Hepatocyte (in vitro differentiated cells): ENCODE results near the gene RIPOR1. TPM values are rescaled to one million over a fixed set of nuclear protein-coding genes. Genes with fewer than 3 reads are reported as not detected.
"Not testable (repeated sequence)": the region's sequence is repeated elsewhere in the genome, so short reads cannot be mapped to it uniquely, and the experiment has no call there.

Source experiments
- DNase-seq: peaks from one replicate; pipeline ENCODE4 v3.0.0-alpha.2; 2016; ENCODE audit warnings: low spot score
- H2AFZ ChIP-seq: fragments of 200-600 bp; sonication (generic); 2 replicates; pipeline ENCODE4 v1.6.0; 2016; ENCODE audit warnings: antibody characterized with exemption, mild to moderate bottlenecking
- H3K27ac ChIP-seq: fragments of 200-600 bp; sonication (generic); 2 replicates; pipeline ENCODE4 v1.5.1; 2016; ENCODE audit warnings: mild to moderate bottlenecking
- H3K27me3 ChIP-seq: fragments of 200-600 bp; sonication (generic); 2 replicates; pipeline ENCODE4 v1.6.1; 2016
- H3K36me3 ChIP-seq: fragments of 200-600 bp; sonication (generic); replicated peaks from 2 replicates; pipeline ENCODE4 v1.5.1; 2016; ENCODE audit warnings: low read depth; ENCODE audit not compliant: insufficient read depth
- H3K4me1 ChIP-seq: fragments of 200-600 bp; sonication (generic); 2 replicates; pipeline ENCODE4 v1.5.1; 2016; ENCODE audit warnings: mild to moderate bottlenecking, moderate library complexity; ENCODE audit not compliant: insufficient read depth
- H3K4me2 ChIP-seq: fragments of 200-600 bp; sonication (generic); 2 replicates; pipeline ENCODE4 v1.6.0; 2016
- H3K4me3 ChIP-seq: fragments of 200-600 bp; sonication (generic); 2 replicates; pipeline ENCODE4 v1.5.1; 2016; ENCODE audit warnings: mild to moderate bottlenecking
- H3K79me2 ChIP-seq: fragments of 200-600 bp; sonication (generic); 2 replicates; pipeline ENCODE4 v1.6.0; 2017; ENCODE audit warnings: mild to moderate bottlenecking
- H3K9me2 ChIP-seq: fragments of 200-600 bp; sonication (generic); replicated peaks from 2 replicates; pipeline ENCODE4 v1.6.0; 2017; ENCODE audit warnings: mild to moderate bottlenecking; ENCODE audit not compliant: insufficient read depth
- H3K9me3 ChIP-seq: fragments of 200-600 bp; sonication (generic); 2 replicates; pipeline ENCODE4 v1.5.1; 2016; ENCODE audit warnings: low read depth, mild to moderate bottlenecking
- H4K20me1 ChIP-seq: fragments of 200-600 bp; sonication (generic); 2 replicates; pipeline ENCODE4 v1.6.0; 2016; ENCODE audit warnings: mild to moderate bottlenecking; ENCODE audit not compliant: insufficient read depth, poor library complexity, severe bottlenecking
- EZH2 ChIP-seq: fragments of 200-600 bp; sonication (generic); IDR thresholded peaks from 2 replicates; pipeline ENCODE4 v1.6.1; 2016; ENCODE audit warnings: antibody characterized with exemption, mild to moderate bottlenecking, borderline replicate concordance
- EZH2phosphoT487 ChIP-seq: fragments of 200-600 bp; sonication (generic); IDR thresholded peaks from one replicate; pipeline ENCODE4 v1.6.1; 2018; ENCODE audit warnings: antibody characterized with exemption, mild to moderate bottlenecking, low read depth, moderate library complexity; ENCODE audit not compliant: unreplicated experiment, severe bottlenecking
- WGBS: methylation state at CpG from one replicate; pipeline ENCODE4 v1.1.6; 2016; ENCODE audit warnings: low lambda C conversion rate; ENCODE audit errors: missing lambda C conversion rate; 5-methylcytosine and 5-hydroxymethylcytosine counted together
- polyA plus RNA-seq: library from polyadenylated mRNA; unstranded; fragments of >200 nt; fragmentation: Nextera tagmentation; extraction: Ambion mirVana; gene quantifications from 2 replicates; pipeline ENCODE4 v1.2.1, GENCODE V29; 2016
- total RNA-seq: library from RNA; depleted of rRNA; stranded (reverse); fragments of >200 nt; gene quantifications from 2 replicates; pipeline ENCODE4 v1.2.3, GENCODE V29; 2014
- TF ChIP-seq, protein P1 (sequence below): fragments of 200-600 bp; sonication (generic); IDR thresholded peaks from 2 replicates; pipeline ENCODE4 v1.5.1; 2016; ENCODE audit warnings: antibody characterized with exemption, mild to moderate bottlenecking; ENCODE audit not compliant: poor library complexity

The RIPOR1 gene
- total and polyA plus RNA-seq, 2 experiments from 2014 or later, result 12.5 to 38.3 TPM

DNA sequence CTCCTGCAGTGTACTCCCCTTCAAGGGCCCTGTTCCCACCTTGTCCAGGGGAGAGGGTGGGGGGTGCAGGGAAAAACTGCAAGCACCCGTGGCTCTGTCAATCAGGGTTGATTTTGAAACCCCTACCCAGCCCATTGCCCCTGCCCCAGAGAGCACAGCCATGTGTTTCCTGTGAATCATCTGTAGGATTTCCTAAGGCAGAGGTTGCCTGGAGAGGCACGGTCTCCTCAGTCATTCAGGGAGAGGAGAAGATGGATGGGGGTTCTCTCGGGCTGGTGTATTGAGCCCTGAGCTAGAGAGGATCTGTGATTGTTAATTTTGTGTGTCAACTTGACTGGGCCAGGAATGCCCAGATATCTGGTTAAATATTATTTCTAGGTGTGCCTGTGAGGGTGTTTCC is 41.8 kb upstream of the RIPOR1 start:
- no peak for DNase-seq
- H3K4me3 ChIP-seq, result no peak overlapping the region
- no peaks in the 10 kb centered on the region for H4K20me1 ChIP-seq
- H3K9me3 ChIP-seq, result no peaks in the 10 kb centered on the region
- H3K79me2 ChIP-seq, result peaks cover 5% of the 10 kb centered on the region
- H2AFZ ChIP-seq, result no peak overlapping the region
- no peak overlapping the region for H3K27ac ChIP-seq
- no peak overlapping the region for H3K4me2 ChIP-seq
- no peaks in the 10 kb centered on the region for H3K9me2 ChIP-seq
- H3K27me3 ChIP-seq, result no peaks in the 10 kb centered on the region
- H3K36me3 ChIP-seq, result no peaks in the 10 kb centered on the region
- peaks cover 14% of the 10 kb centered on the region for H3K4me1 ChIP-seq
- TF ChIP-seq EZH2 (no peak), EZH2phosphoT487 (no peak)
- TF ChIP-seq, protein P1, sequence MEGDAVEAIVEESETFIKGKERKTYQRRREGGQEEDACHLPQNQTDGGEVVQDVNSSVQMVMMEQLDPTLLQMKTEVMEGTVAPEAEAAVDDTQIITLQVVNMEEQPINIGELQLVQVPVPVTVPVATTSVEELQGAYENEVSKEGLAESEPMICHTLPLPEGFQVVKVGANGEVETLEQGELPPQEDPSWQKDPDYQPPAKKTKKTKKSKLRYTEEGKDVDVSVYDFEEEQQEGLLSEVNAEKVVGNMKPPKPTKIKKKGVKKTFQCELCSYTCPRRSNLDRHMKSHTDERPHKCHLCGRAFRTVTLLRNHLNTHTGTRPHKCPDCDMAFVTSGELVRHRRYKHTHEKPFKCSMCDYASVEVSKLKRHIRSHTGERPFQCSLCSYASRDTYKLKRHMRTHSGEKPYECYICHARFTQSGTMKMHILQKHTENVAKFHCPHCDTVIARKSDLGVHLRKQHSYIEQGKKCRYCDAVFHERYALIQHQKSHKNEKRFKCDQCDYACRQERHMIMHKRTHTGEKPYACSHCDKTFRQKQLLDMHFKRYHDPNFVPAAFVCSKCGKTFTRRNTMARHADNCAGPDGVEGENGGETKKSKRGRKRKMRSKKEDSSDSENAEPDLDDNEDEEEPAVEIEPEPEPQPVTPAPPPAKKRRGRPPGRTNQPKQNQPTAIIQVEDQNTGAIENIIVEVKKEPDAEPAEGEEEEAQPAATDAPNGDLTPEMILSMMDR, result no peak
- WGBS, result 73% methylated on average over 3 of the region's 3 CpGs

DNA sequence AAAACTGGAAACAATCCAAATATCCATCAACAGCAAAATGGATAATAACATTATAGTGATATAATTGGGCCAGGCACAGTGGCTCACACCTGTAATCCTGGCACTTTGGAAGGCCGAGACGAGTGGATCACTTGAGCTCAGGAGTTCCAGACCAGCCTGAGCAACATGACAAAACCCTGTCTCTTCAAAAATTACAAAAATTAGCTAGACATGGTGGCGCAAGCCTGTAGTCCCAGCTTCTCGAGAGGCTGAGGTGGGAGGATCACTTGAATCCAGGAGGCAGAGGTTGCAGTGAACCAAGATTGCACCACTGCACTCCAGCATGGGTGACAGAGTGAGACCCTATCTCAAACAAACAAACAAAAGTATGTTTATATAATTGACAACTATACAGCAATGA is 41.1 kb upstream of the RIPOR1 start:
- H3K36me3 ChIP-seq, H3K4me1 ChIP-seq, H2AFZ ChIP-seq, H3K79me2 ChIP-seq, H3K9me3 ChIP-seq, H3K27ac ChIP-seq, H3K4me2 ChIP-seq, H3K4me3 ChIP-seq, DNase-seq, H3K27me3 ChIP-seq, H3K9me2 ChIP-seq, H4K20me1 ChIP-seq: not testable (repeated sequence)
- WGBS, result 94% methylated on average over 4 of the region's 4 CpGs

DNA sequence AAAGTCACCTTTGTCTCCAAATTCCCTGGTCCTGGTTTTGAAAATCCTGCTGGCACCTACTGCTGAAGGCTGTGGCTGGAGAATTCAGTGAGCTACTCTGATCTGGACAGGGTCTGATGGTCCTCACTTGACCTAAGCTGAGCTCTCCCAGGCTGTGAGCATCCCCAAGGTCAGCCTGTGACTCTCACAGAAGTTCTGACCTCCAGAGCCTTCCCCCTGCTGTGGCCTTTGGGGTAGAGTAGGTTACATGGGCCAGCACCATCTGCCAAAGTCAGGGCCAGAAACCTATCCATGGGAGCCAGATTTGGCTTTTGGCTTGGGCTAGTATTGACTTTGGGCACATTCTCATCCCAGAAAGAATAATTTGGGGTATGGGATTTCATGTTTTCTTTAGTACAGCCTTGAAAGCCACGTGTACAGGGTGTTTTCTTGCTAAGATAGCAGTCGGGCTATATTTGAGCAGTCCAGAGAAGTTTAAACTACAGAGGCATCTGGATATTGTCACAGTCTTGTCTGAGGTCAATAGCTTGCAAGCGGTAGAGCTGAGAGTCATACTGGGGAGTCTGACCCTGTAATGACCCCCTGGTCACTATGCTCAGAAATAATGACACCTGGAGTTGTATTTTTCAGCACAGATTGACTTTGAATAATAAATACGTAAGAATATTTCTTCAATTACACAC is 39.1 kb upstream of the RIPOR1 start:
- no peaks in the 10 kb centered on the region for H4K20me1 ChIP-seq
- H3K27ac ChIP-seq, result peak overlapping the region; percentile 86
- peak overlapping the region; percentile 66 for H3K4me2 ChIP-seq
- TF ChIP-seq EZH2 (no peak), EZH2phosphoT487 (no peak)
- TF ChIP-seq, protein P1, result no peak
- 50% methylated on average over 4 of the region's 4 CpGs for WGBS
- no peaks in the 10 kb centered on the region for H3K36me3 ChIP-seq
- H3K27me3 ChIP-seq, result no peaks in the 10 kb centered on the region
- no peak for DNase-seq
- peaks cover 10% of the 10 kb centered on the region for H3K4me1 ChIP-seq
- H3K9me3 ChIP-seq, result no peaks in the 10 kb centered on the region
- no peaks in the 10 kb centered on the region for H3K79me2 ChIP-seq
- no peak overlapping the region for H2AFZ ChIP-seq
- no peak overlapping the region for H3K4me3 ChIP-seq
- no peaks in the 10 kb centered on the region for H3K9me2 ChIP-seq

DNA sequence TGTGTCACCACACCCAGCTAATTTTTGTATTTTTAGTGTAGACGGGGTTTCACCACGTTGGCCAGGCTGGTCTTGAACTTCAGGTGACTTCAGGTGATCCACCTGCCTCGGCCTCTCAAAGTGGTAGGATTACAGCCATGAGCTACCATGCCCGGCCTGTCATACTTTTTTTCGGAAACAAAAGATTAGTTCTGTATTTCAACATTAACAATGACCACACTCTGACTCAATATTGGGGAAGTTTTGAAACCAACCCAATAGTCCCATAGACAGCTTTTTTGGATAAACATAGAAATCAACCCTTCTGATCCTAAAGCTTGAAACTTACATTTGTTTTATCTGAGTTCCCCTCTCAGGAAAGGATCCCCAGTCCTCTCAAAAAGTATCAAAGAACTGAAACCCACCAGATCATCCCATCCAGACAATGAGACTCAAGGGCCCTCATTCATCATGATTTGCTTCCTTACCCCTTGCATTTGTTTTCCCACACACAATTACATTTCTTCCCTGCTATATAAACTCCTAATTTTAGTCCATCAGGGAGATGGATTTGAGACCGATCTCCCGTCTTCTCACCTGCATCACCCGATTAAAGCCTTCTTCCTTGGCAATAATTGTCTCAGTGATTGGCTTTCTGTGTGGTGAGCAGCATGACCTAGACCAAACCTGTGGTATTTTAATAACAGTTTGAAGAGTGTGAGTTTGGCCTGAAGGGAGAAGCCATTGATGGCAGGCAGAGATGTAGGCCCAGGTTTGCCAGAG is 38.1 kb upstream of the RIPOR1 start:
- WGBS, result 92% methylated on average over 8 of the region's 8 CpGs
- TF ChIP-seq EZH2phosphoT487, result no peak
- TF ChIP-seq, protein P1, result no peak
- no peak for DNase-seq
- H2AFZ ChIP-seq, result no peak overlapping the region
- peaks cover 10% of the 10 kb centered on the region for H3K4me1 ChIP-seq
- H3K4me3 ChIP-seq, result no peak overlapping the region
- H3K4me2 ChIP-seq, result no peak overlapping the region
- no peaks in the 10 kb centered on the region for H4K20me1 ChIP-seq
- no peaks in the 10 kb centered on the region for H3K27me3 ChIP-seq
- H3K27ac ChIP-seq, result peak overlapping the region; percentile 35
- H3K79me2 ChIP-seq, result no peaks in the 10 kb centered on the region
- H3K36me3 ChIP-seq, result no peaks in the 10 kb centered on the region
- no peaks in the 10 kb centered on the region for H3K9me3 ChIP-seq
- no peaks in the 10 kb centered on the region for H3K9me2 ChIP-seq
